Caco-2 (cell line): Measurements from ENCODE around the gene ITGB1BP1. TPM values are rescaled to one million over a fixed set of nuclear protein-coding genes. Genes with fewer than 3 reads are reported as not detected.

Experiments used
- BruUV-seq: library from RNA; stranded (reverse); fragments of 400-500 nt; replicated peaks from 2 replicates; lab custom pipeline; 2021; lab: Mats Ljungman, UMichigan
- CTCF ChIA-PET: fragments of 300-600 bp; sonication (Branson Sonifier 250); formaldehyde crosslinking; loops from one replicate; lab custom pipeline; 2022; ENCODE audit warnings: antibody characterized with exemption; lab: Charles Lee
- POLR2A ChIA-PET: fragments of 300-600 bp; sonication (Branson Sonifier 250); formaldehyde crosslinking; loops from one replicate; lab custom pipeline; 2022; ENCODE audit warnings: antibody characterized with exemption; lab: Charles Lee
- DNase-seq, 2 experiments: peaks; one replicate each; pipeline versions ENCODE4 v3.0.0 to v3.0.0-alpha.2; 2020 to 2022
- H3K27me3 ChIP-seq: replicated peaks from 2 replicates; pipeline ENCODE4 v1.6.0; 2011; ENCODE audit warnings: low read length; ENCODE audit not compliant: control insufficient read depth, insufficient read depth
- H3K36me3 ChIP-seq: 2 replicates; pipeline ENCODE4 v1.5.1; 2011; ENCODE audit warnings: low read length; ENCODE audit not compliant: control insufficient read depth, insufficient read depth
- H3K4me1 ChIP-seq: fragments of 250-450 bp; sonication (Bioruptor Pico); 2 replicates; pipeline ENCODE4 v1.5.1; 2020; ENCODE audit warnings: mild to moderate bottlenecking
- H3K4me3 ChIP-seq: 2 replicates; pipeline ENCODE4 v1.5.1; 2011; ENCODE audit warnings: low read depth, mild to moderate bottlenecking, control low read depth, low read length
- H3K9me3 ChIP-seq: fragments of 250-450 bp; sonication (Bioruptor Pico); 2 replicates; pipeline ENCODE4 v1.5.1; 2020; ENCODE audit warnings: mild to moderate bottlenecking, moderate library complexity
- H3K27ac Mint-ChIP-seq: one replicate; pipeline ENCODE4 v1.8.0; 2022; ENCODE audit warnings: mixed read lengths; ENCODE audit not compliant: unreplicated experiment
- H3K27me3 Mint-ChIP-seq: one replicate; pipeline ENCODE4 v1.8.0; 2022; ENCODE audit warnings: mixed read lengths; ENCODE audit not compliant: insufficient read depth, unreplicated experiment
- H3K36me3 Mint-ChIP-seq: one replicate; pipeline ENCODE4 v1.8.0; 2022; ENCODE audit warnings: mild to moderate bottlenecking, mixed read lengths; ENCODE audit not compliant: insufficient read depth, unreplicated experiment
- H3K4me1 Mint-ChIP-seq: one replicate; pipeline ENCODE4 v1.8.0; 2022; ENCODE audit warnings: low read depth, mixed read lengths; ENCODE audit not compliant: unreplicated experiment
- H3K4me3 Mint-ChIP-seq: one replicate; pipeline ENCODE4 v1.8.0; 2022; ENCODE audit warnings: mild to moderate bottlenecking, moderate library complexity, mixed read lengths; ENCODE audit not compliant: unreplicated experiment
- H3K9me3 Mint-ChIP-seq: one replicate; pipeline ENCODE4 v1.8.0; 2022; ENCODE audit warnings: mixed read lengths; ENCODE audit not compliant: unreplicated experiment
- CTCF ChIP-seq, 2 experiments: fragments of 200-600 bp in 1 of 2; IDR thresholded peaks; 1 replicate in 1 of 2; 2 replicates in 1 of 2; pipeline versions ENCODE4 v1.5.1 to v1.8.0; 2011 to 2022; ENCODE audit warnings: antibody characterized with exemption in 1 of 2, control low read depth in 1 of 2, inconsistent platforms in 1 of 2, low read depth in 1 of 2, low read length in 1 of 2, mild to moderate bottlenecking in 1 of 2, moderate library complexity in 1 of 2; ENCODE audit not compliant: insufficient read depth in 1 of 2, severe bottlenecking in 1 of 2, unreplicated experiment in 1 of 2
- intact Hi-C: fragments of 100-400 bp; cut with micrococcal nuclease; formaldehyde crosslinking; loops from one replicate; pipeline ENCODE4 v1.10.0; 2022; ENCODE audit not compliant: unreplicated experiment
- total RNA-seq: library from RNA; stranded (reverse); gene quantifications from 2 replicates; pipeline ENCODE4 v1.2.3, GENCODE V29; 2022

Gene ITGB1BP1
- total RNA-seq, 1 experiment from 2014 or later = 82.4 TPM

- BruUV-seq = no TSS peak
- no peak for DNase-seq
- H3K36me3 Mint-ChIP-seq = peaks cover 15% of the 10 kb centered on the region
- ChIA-PET POLR2A (no interaction called here), CTCF (interaction anchor here (0.6 kb wide), 1 partner anchor 32 kb away, joined by 4 read pairs; no protein-coding TSS in a partner anchor)
- intact Hi-C loops = no loop called here
- H3K4me1 Mint-ChIP-seq = peaks cover 9% of the 10 kb centered on the region
- no peak overlapping the region for H3K27ac Mint-ChIP-seq
- no peaks in the 10 kb centered on the region for H3K9me3 ChIP-seq
- H3K4me3 Mint-ChIP-seq = no peak overlapping the region
- no peaks in the 10 kb centered on the region; the same call in 1 of the 2 replicates for H3K36me3 ChIP-seq
- H3K9me3 Mint-ChIP-seq = no peaks in the 10 kb centered on the region
- no peak for TF ChIP-seq CTCF (IDR thresholded peaks at IDR 0.05; ENCODE audit: insufficient read depth in 1 of 2, low read depth in 1 of 2, low read length in 1 of 2, severe bottlenecking in 1 of 2, unreplicated experiment in 1 of 2)
- no peaks in the 10 kb centered on the region for H3K27me3 Mint-ChIP-seq
- no peak overlapping the region for H3K4me3 ChIP-seq
- no peaks in the 10 kb centered on the region for H3K27me3 ChIP-seq
- no peaks in the 10 kb centered on the region for H3K4me1 ChIP-seq
These were observed 22.2 kb downstream of the ITGB1BP1 start for GRCh38 chr2:9401059-9401547.

GRCh38 chr2:9400268-9401058, 22.9 kb downstream of the ITGB1BP1 start:
- no TSS peak for BruUV-seq
- peaks cover 15% of the 10 kb centered on the region for H3K36me3 Mint-ChIP-seq
- POLR2A ChIA-PET = no interaction called here

More at GRCh38 chr2:9400268-9401058, 22.9 kb downstream of the ITGB1BP1 start:
- intact Hi-C loops = no loop called here
- Mint-ChIP-seq H3K27ac (no peak overlapping the region), H3K4me1 (peaks cover 9% of the 10 kb centered on the region), H3K9me3 (no peaks in the 10 kb centered on the region), H3K4me3 (no peak overlapping the region), H3K27me3 (no peaks in the 10 kb centered on the region)
- Histone ChIP-seq H3K9me3 (no peaks in the 10 kb centered on the region), H3K4me3 (no peak overlapping the region), H3K27me3 (no peaks in the 10 kb centered on the region), H3K36me3 (no peaks in the 10 kb centered on the region), H3K4me1 (no peaks in the 10 kb centered on the region)
- CTCF ChIA-PET = interaction anchor here (0.6 kb wide), 1 partner anchor 31 kb away, joined by 4 read pairs; no protein-coding TSS in a partner anchor
- peak in 1 of 2 experiments; percentile 29 for DNase-seq
- no peak for TF ChIP-seq CTCF (IDR thresholded peaks at IDR 0.05; ENCODE audit: insufficient read depth in 1 of 2, low read depth in 1 of 2, low read length in 1 of 2, severe bottlenecking in 1 of 2, unreplicated experiment in 1 of 2)
